Left ventricle myocardium inferior (tissue), 1 donor: ENCODE measurements around the gene CAMKK1. TPM values are rescaled to one million over a fixed set of nuclear protein-coding genes. Genes with fewer than 3 reads are reported as not detected.

Source experiments
- DNase-seq: peaks from one replicate; pipeline ENCODE4 v3.0.0-alpha.2; 2020
- H3K27ac ChIP-seq: fragments of 200-600 bp; replicated peaks from 2 replicates; pipeline ENCODE4 v1.8.0; 2021
- H3K27me3 ChIP-seq: fragments of 200-600 bp; 2 replicates; pipeline ENCODE4 v1.8.0; 2021; ENCODE audit warnings: low read depth
- H3K36me3 ChIP-seq: fragments of 200-600 bp; 2 replicates; pipeline ENCODE4 v1.8.0; 2021
- H3K4me1 ChIP-seq: fragments of 200-600 bp; 2 replicates; pipeline ENCODE4 v1.8.0; 2021
- H3K4me3 ChIP-seq: fragments of 200-600 bp; 2 replicates; pipeline ENCODE4 v1.8.0; 2021; ENCODE audit warnings: mild to moderate bottlenecking, moderate library complexity
- H3K9me3 ChIP-seq: fragments of 200-600 bp; replicated peaks from 2 replicates; pipeline ENCODE4 v1.8.0; 2021
- CTCF ChIP-seq: fragments of 200-600 bp; IDR thresholded peaks from 2 replicates; pipeline ENCODE4 v1.8.0; 2021; ENCODE audit warnings: antibody characterized with exemption, mild to moderate bottlenecking, borderline replicate concordance
- intact Hi-C: fragments of 100-400 bp; cut with micrococcal nuclease; formaldehyde crosslinking; loops from one replicate; pipeline ENCODE4 v1.11.0; 2022
- total RNA-seq: library from RNA; stranded (reverse); fragmentation: NEBNext Ultra II Directional; extraction: Animal tissue kit (Norgen Biotek cat#: 25700); gene quantifications from one replicate; pipeline ENCODE4 v1.2.1, GENCODE V29; 2021
- donor health status: DM: no; HTN: yes; CAD: no; lungs with severe emphysema.

Gene CAMKK1
- total RNA-seq, 1 donor from 2014 or later: 5.5 TPM

- H3K36me3 ChIP-seq: no peaks in the 10 kb centered on the region
- no peaks in the 10 kb centered on the region for H3K9me3 ChIP-seq
- intact Hi-C loops: loop anchor here (5.0 kb wide), 1 partner anchor 78 kb away; no protein-coding TSS in a partner anchor
Measured at GRCh38 chr17:3929764-3930163, 36.9 kb upstream of the CAMKK1 start.

GRCh38 chr17:3929181-3929580 is 36.3 kb upstream of the CAMKK1 start:
- DNase-seq: no peak
- intact Hi-C loops: no loop called here
- H3K27ac ChIP-seq: no peak overlapping the region
- no peaks in the 10 kb centered on the region for H3K36me3 ChIP-seq
- H3K4me1 ChIP-seq: peaks cover 13% of the 10 kb centered on the region
- H3K4me3 ChIP-seq: no peak overlapping the region
- H3K9me3 ChIP-seq: no peaks in the 10 kb centered on the region
- no peak for TF ChIP-seq CTCF
- H3K27me3 ChIP-seq: no peaks in the 10 kb centered on the region

More at GRCh38 chr17:3929764-3930163, 36.9 kb upstream of the CAMKK1 start:
- Histone ChIP-seq H3K27me3 (no peaks in the 10 kb centered on the region), H3K27ac (no peak overlapping the region), H3K4me1 (peaks cover 14% of the 10 kb centered on the region), H3K4me3 (no peak overlapping the region)
- DNase-seq: no peak
- no peak for TF ChIP-seq CTCF

- TF ChIP-seq CTCF: no peak
- peaks cover 13% of the 10 kb centered on the region for H3K4me1 ChIP-seq
- no peak overlapping the region for H3K4me3 ChIP-seq
- no peak for DNase-seq
- H3K27ac ChIP-seq: no peak overlapping the region
- intact Hi-C loops: no loop called here
- H3K36me3 ChIP-seq: no peaks in the 10 kb centered on the region
- no peaks in the 10 kb centered on the region for H3K9me3 ChIP-seq
- H3K27me3 ChIP-seq: no peaks in the 10 kb centered on the region
Measured at GRCh38 chr17:3928406-3928805, 35.6 kb upstream of the CAMKK1 start.

- H3K27me3 ChIP-seq: no peaks in the 10 kb centered on the region
- no peaks in the 10 kb centered on the region for H3K36me3 ChIP-seq
- H3K9me3 ChIP-seq: no peaks in the 10 kb centered on the region
- no peak for TF ChIP-seq CTCF
- DNase-seq: no peak
- H3K4me3 ChIP-seq: no peak overlapping the region
- intact Hi-C loops: no loop called here
- no peak overlapping the region for H3K27ac ChIP-seq
- H3K4me1 ChIP-seq: peaks cover 13% of the 10 kb centered on the region
Measured at GRCh38 chr17:3927628-3928340, 34.9 kb upstream of the CAMKK1 start.

- DNase-seq: no peak
- Histone ChIP-seq H3K9me3 (no peaks in the 10 kb centered on the region), H3K27ac (no peak overlapping the region), H3K4me1 (peaks cover 13% of the 10 kb centered on the region), H3K27me3 (no peaks in the 10 kb centered on the region), H3K36me3 (no peaks in the 10 kb centered on the region), H3K4me3 (no peak overlapping the region)
- no peak for TF ChIP-seq CTCF
- intact Hi-C loops: no loop called here
Measured at GRCh38 chr17:3926860-3927627, 34.2 kb upstream of the CAMKK1 start.
